ENCODE results near the gene SS18.

SS18 gene

DNA sequence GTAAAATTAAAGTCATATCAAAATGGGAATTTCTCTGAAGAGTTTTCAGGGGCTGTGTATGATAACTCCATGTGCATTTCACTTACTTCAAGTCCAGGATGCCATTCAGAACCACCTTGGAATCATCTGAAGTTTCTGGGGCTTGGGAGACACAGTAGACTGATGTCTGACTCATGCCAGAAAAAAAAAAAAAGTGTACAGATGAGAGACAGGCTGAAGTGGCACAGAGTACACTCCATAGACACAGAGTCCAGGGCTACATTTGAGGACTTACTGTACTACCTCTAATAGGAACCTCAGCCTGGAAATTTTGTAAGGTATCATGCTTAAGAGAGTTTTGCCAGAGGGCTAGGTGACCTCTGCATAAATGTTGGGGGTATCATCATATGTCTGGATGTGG is 92.0 kb downstream of the SS18 start:
- no peak for DNase-seq (ENCODE audit: low read depth in 2 of 2)
- TF ChIP-seq, protein P1, sequence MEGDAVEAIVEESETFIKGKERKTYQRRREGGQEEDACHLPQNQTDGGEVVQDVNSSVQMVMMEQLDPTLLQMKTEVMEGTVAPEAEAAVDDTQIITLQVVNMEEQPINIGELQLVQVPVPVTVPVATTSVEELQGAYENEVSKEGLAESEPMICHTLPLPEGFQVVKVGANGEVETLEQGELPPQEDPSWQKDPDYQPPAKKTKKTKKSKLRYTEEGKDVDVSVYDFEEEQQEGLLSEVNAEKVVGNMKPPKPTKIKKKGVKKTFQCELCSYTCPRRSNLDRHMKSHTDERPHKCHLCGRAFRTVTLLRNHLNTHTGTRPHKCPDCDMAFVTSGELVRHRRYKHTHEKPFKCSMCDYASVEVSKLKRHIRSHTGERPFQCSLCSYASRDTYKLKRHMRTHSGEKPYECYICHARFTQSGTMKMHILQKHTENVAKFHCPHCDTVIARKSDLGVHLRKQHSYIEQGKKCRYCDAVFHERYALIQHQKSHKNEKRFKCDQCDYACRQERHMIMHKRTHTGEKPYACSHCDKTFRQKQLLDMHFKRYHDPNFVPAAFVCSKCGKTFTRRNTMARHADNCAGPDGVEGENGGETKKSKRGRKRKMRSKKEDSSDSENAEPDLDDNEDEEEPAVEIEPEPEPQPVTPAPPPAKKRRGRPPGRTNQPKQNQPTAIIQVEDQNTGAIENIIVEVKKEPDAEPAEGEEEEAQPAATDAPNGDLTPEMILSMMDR (IDR thresholded peaks at IDR 0.05; ENCODE audit: low read depth, low read length) = no peak
- H3K4me3 ChIP-seq (replicated peaks in 1 of 2; ENCODE audit: low read depth in 2 of 2, low read length in 2 of 2) = no peak overlapping the region

DNA sequence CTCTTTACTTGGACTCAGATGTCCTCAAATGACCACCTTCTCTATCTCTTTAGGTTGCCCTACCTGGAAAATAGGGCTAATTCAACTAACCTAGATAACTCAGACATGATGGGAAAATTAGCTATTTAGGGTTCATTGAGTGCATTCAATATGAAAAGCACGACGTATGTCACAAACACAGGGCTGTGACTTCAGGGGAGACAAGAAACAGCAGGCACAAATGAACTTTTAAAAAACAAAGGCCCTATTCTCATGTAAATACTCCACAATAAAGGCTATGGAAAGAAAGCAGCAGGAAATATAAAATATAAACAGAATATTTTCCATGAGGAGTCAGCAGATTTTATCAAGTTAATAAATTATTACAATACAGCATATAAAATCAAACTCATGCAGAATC is 97.8 kb downstream of the SS18 start:
- no peak for DNase-seq (ENCODE audit: low read depth in 2 of 2)
- H3K4me3 ChIP-seq (replicated peaks in 1 of 2; ENCODE audit: low read depth in 2 of 2, low read length in 2 of 2) = no peak overlapping the region
- TF ChIP-seq, protein P1 (IDR thresholded peaks at IDR 0.05; ENCODE audit: low read depth, low read length) = no peak

DNA sequence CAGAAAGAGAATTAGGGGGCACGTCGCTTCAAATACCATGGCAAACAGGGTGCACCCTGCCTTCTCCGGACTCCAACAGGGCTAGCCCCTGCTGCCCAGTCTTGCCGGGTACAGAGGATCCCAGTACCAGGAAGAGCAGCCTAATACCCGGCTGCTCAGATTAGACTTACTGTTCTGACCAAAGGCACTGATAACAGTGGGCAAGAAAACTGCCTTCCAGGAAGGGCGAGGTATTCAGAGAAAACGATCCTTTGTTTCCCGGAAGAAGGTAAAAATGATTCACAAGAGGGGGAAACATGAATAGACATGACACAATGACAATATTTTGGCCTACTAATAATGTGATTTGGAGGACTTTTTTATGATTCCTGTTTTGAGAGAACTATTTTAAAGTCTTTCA is 99.9 kb downstream of the SS18 start:
- no peak for DNase-seq (ENCODE audit: low read depth in 2 of 2)
- TF ChIP-seq, protein P1 (IDR thresholded peaks at IDR 0.05; ENCODE audit: low read depth, low read length) = no peak
- no peak overlapping the region for H3K4me3 ChIP-seq (replicated peaks in 1 of 2; ENCODE audit: low read depth in 2 of 2, low read length in 2 of 2)

DNA sequence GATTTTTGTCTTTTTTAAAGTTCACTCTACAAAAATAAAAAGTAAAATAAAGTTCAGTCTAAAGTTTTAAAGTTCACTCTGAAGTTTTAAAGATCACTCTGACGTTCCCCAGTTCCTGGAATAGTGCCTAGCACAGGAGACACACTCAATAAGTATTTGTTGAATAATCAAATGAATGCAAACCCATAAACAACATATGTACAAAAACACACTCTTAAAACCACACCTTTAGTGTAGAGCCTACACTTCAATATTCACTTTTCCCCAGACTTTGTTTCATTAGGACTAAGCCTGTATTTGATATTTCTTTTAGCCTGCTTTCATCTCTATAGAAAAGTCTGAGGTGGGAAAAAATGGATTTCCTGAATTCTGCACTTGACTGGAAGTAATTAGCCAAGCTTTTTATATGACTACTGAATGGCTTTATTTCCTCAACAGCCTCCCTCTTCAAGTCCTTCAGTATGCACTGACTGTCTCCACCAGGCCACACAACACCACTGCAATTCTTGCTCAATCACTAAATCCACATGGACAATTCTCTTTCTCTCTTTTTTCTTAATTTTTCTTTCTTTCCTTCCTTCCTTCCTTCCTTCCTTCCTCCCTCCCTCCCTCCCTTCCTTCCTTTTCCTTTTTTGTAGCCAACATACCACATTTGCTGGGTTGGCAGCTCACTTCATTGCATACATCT is 104.6 kb downstream of the SS18 start:
- TF ChIP-seq, protein P1 (IDR thresholded peaks at IDR 0.05; ENCODE audit: low read depth, low read length) = no peak
- DNase-seq (ENCODE audit: low read depth in 2 of 2) = no peak
- H3K4me3 ChIP-seq (replicated peaks in 1 of 2; ENCODE audit: low read depth in 2 of 2, low read length in 2 of 2) = no peak overlapping the region

DNA sequence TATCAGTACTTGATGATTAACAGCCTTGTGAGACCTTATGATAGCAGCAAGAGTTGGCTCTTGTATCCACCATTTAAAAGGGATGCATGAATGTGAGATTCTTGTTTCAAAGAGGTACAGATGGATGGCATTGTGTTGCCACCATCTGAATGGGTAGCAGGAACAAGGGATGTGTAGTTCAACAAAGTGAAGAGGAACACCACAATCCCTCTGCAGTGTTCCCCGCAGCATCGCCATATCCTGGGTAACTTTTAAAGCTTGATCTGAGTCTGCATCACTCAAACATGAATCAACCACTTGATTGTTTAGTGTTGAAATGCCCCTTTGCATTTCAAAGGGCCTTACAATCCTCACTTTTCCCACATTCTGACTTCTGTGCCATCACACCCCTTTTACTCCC is 106.7 kb downstream of the SS18 start:
- no peak for DNase-seq (ENCODE audit: low read depth in 2 of 2)
- no peak overlapping the region for H3K4me3 ChIP-seq (replicated peaks in 1 of 2; ENCODE audit: low read depth in 2 of 2, low read length in 2 of 2)
- TF ChIP-seq, protein P1 (IDR thresholded peaks at IDR 0.05; ENCODE audit: low read depth, low read length) = no peak

DNA sequence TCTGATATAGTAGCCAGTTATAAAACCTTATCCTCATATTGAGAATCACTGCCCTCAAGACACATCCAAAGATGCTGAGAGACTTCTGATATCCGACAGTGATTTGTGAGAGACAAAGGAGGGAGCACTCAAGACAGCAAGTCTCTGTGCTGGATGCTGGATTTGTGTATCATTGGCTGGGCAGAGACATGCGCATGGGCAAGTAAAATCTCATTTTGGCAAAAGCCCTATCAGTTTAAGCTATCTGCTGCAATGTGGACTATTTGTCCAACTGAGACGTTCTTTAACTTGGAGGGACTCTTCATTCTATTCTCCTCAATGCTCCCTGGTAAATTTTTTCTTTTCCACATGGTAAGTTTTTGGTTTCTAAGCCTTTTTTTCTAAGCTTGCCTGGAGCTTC is 107.5 kb downstream of the SS18 start:
- H3K4me3 ChIP-seq (replicated peaks in 1 of 2; ENCODE audit: low read depth in 2 of 2, low read length in 2 of 2) = no peak overlapping the region
- TF ChIP-seq, protein P1 (IDR thresholded peaks at IDR 0.05; ENCODE audit: low read depth, low read length) = no peak
- no peak for DNase-seq (ENCODE audit: low read depth in 2 of 2)

DNA sequence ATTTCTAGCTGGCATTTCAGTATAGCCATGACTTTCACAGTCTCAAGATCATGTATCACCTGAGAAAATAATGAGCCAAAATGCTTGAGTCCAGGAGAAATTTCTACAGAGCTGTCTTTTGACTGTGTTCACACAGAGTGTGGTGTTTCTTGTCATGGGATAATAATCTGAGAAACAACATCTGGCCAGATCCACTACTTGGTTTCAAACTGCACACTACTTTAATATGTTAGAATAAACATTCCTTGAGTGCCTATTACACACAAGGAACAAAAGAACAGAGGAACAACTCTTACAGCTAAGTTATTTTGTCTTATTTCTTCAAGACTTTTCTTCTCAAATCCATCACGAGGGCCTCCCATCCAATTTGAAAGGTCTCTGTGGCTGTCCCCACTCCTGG is 108.3 kb downstream of the SS18 start:
- no peak overlapping the region for H3K4me3 ChIP-seq (replicated peaks in 1 of 2; ENCODE audit: low read depth in 2 of 2, low read length in 2 of 2)
- TF ChIP-seq, protein P1 (IDR thresholded peaks at IDR 0.05; ENCODE audit: low read depth, low read length) = no peak
- no peak for DNase-seq (ENCODE audit: low read depth in 2 of 2)
